Astrocyte (in vitro differentiated cells and primary cell): ENCODE measurements around the gene MLIP.

Source experiments
- CTCF ChIP-seq: IDR thresholded peaks from 2 replicates; pipeline ENCODE4 v1.5.1; 2011; ENCODE audit warnings: low read depth, mild to moderate bottlenecking, inconsistent platforms, low read length, moderate library complexity; ENCODE audit not compliant: insufficient read depth
- EZH2 ChIP-seq: IDR thresholded peaks from 2 replicates; pipeline ENCODE4 v1.6.1; 2012; ENCODE audit warnings: mild to moderate bottlenecking, low read length, inconsistent platforms; ENCODE audit not compliant: insufficient read depth

- TF ChIP-seq EZH2 (no peak), CTCF (no peak)
These were observed 958 bp downstream of the MLIP start for GRCh38 chr6:54112151-54112650.
